GM12878 (cell line): ENCODE measurements around the gene TMEM120B. TPM values are rescaled to one million over a fixed set of nuclear protein-coding genes. Genes with fewer than 3 reads are reported as not detected.
A peak's percentile ranks its signal among the peaks of the same experiment; 100 is the strongest.

ENCODE experiments used
- ATF7 ChIP-seq: fragments of 450-650 bp; IDR thresholded peaks from 2 replicates; pipeline ENCODE4 v1.6.1; 2016; ENCODE audit warnings: low read depth, mild to moderate bottlenecking
- BHLHE40 ChIP-seq, 2 experiments: fragments of 450-650 bp in 1 of 2; IDR thresholded peaks; 2 replicates each; pipeline ENCODE4 v1.6.1; 2011 to 2017; ENCODE audit warnings: low read depth in 2 of 2, borderline replicate concordance in 1 of 2, improper control_type of control experiment in 1 of 2, low read length in 1 of 2, mild to moderate bottlenecking in 1 of 2
- DPF2 ChIP-seq: fragments of 450-650 bp; IDR thresholded peaks from 2 replicates; pipeline ENCODE4 v1.6.1; 2017; ENCODE audit warnings: mild to moderate bottlenecking
- EGR1 ChIP-seq, 2 experiments: IDR thresholded peaks; 1 replicate in 1 of 2; 2 replicates in 1 of 2; pipeline ENCODE4 v1.6.1; 2011 to 2012; ENCODE audit warnings: low read depth in 2 of 2, low read length in 2 of 2, borderline replicate concordance in 1 of 2, mild to moderate bottlenecking in 1 of 2, moderate library complexity in 1 of 2
- ETV6 ChIP-seq, 2 experiments: fragments of 450-650 bp in 1 of 2; IDR thresholded peaks in 1 of 2; conservative IDR thresholded peaks in 1 of 2; 2 replicates each; pipeline ENCODE4 v1.6.1; 2014; ENCODE audit warnings: antibody characterized with exemption in 1 of 2, borderline replicate concordance in 1 of 2, low read depth in 1 of 2, mild to moderate bottlenecking in 1 of 2, moderate library complexity in 1 of 2
- GATAD2B ChIP-seq: fragments of 450-650 bp; conservative IDR thresholded peaks from 2 replicates; pipeline ENCODE4 v1.6.1; 2017; ENCODE audit warnings: low read depth, mild to moderate bottlenecking, moderate library complexity
- HDAC6 ChIP-seq: fragments of 200-600 bp; sonication (generic); IDR thresholded peaks from one replicate; pipeline ENCODE4 v1.8.0; 2017; ENCODE audit warnings: antibody characterized with exemption; ENCODE audit not compliant: unreplicated experiment
- IKZF2 ChIP-seq, 2 experiments: fragments of 450-650 bp; IDR thresholded peaks; 2 replicates each; pipeline ENCODE4 v1.6.1; 2017; ENCODE audit warnings: mild to moderate bottlenecking in 2 of 2, moderate library complexity in 2 of 2
- LARP7 ChIP-seq: fragments of 450-650 bp; IDR thresholded peaks from 2 replicates; pipeline ENCODE4 v1.6.1; 2017; ENCODE audit warnings: mild to moderate bottlenecking
- MTA2 ChIP-seq: fragments of 450-650 bp; IDR thresholded peaks from 2 replicates; pipeline ENCODE4 v1.6.1; 2016; ENCODE audit warnings: low read depth, mild to moderate bottlenecking, moderate library complexity
- NBN ChIP-seq: fragments of 450-650 bp; IDR thresholded peaks from 2 replicates; pipeline ENCODE4 v1.6.1; 2016
- NFIC ChIP-seq: IDR thresholded peaks from 2 replicates; pipeline ENCODE4 v1.6.1; 2012; ENCODE audit warnings: low read depth, mild to moderate bottlenecking, inconsistent platforms, low read length, moderate library complexity
- NR2F1 ChIP-seq: fragments of 450-650 bp; conservative IDR thresholded peaks from 2 replicates; pipeline ENCODE4 v1.6.1; 2017; ENCODE audit warnings: mild to moderate bottlenecking
- SMARCA5 ChIP-seq: fragments of 450-650 bp; IDR thresholded peaks from 2 replicates; pipeline ENCODE4 v1.6.1; 2017; ENCODE audit warnings: mild to moderate bottlenecking
- STAT3 ChIP-seq: IDR thresholded peaks from 2 replicates; pipeline ENCODE4 v1.6.1; 2011; ENCODE audit warnings: low read depth, low read length, improper control_type of control experiment
- YY1 ChIP-seq: IDR thresholded peaks from 2 replicates; pipeline ENCODE4 v1.6.1; 2011; ENCODE audit warnings: low read depth, mild to moderate bottlenecking, low read length
- ZBED1 ChIP-seq: IDR thresholded peaks from 2 replicates; pipeline ENCODE4 v1.6.1; 2016; ENCODE audit warnings: borderline replicate concordance
- ZNF217 ChIP-seq: fragments of 450-650 bp; IDR thresholded peaks from 2 replicates; pipeline ENCODE4 v1.6.1; 2017; ENCODE audit warnings: antibody characterized with exemption, mild to moderate bottlenecking
- ZNF384 ChIP-seq: IDR thresholded peaks from 2 replicates; pipeline ENCODE4 v1.6.1; 2012; ENCODE audit warnings: low read depth, mild to moderate bottlenecking, low read length, improper control_type of control experiment, borderline replicate concordance
- polyA plus RNA-seq, 11 experiments: library from polyadenylated mRNA; depleted of rRNA in 4 of 11; unstranded in 6 of 11; stranded (reverse) in 5 of 11; fragments of >200 nt; fragmentation: Nextera tagmentation in 4 of 11; fragmentation: Illumina TruSeq in 1 of 11; extraction: Ambion mirVana in 4 of 11; extraction: Trizol in 1 of 11; gene quantifications; 1 replicate in 1 of 11; 2 replicates in 10 of 11; pipeline versions ENCODE4 v1.2.1 to v1.2.3, GENCODE V29; 2011 to 2016; ENCODE audit warnings: inconsistent platforms in 2 of 11, missing spikeins in 2 of 11, low read depth in 1 of 11
- total RNA-seq, 4 experiments: library from RNA; depleted of rRNA in 3 of 4; stranded (reverse); fragments of >200 nt in 3 of 4; fragmentation: Illumina TruSeq in 1 of 4; extraction: Trizol in 1 of 4; gene quantifications; 2 replicates each; pipeline versions ENCODE4 v1.2.1 to v1.2.3, GENCODE V29; 2013 to 2021
- TF ChIP-seq, protein P1 (sequence below): fragments of 450-650 bp; conservative IDR thresholded peaks from 2 replicates; pipeline ENCODE4 v1.6.1; 2017; ENCODE audit warnings: mild to moderate bottlenecking, moderate library complexity
- TF ChIP-seq, protein P2 (sequence below): fragments of 450-650 bp; IDR thresholded peaks from 2 replicates; pipeline ENCODE4 v1.6.1; 2017; ENCODE audit warnings: mild to moderate bottlenecking, low read depth, inconsistent platforms; ENCODE audit not compliant: poor library complexity, severe bottlenecking
- TF ChIP-seq, protein P3 (sequence below): fragments of 450-650 bp; IDR thresholded peaks from 2 replicates; pipeline ENCODE4 v1.6.1; 2016; ENCODE audit warnings: mild to moderate bottlenecking
- TF ChIP-seq, protein P4 (sequence below): IDR thresholded peaks from 2 replicates; pipeline ENCODE4 v1.6.1; 2012; ENCODE audit warnings: low read depth, low read length, improper control_type of control experiment

Gene TMEM120B
- total and polyA plus RNA-seq, 10 of the 15 experiments (the other 5 are each of a cell fraction or from before 2014, with no cell fraction given), result 4.0 to 26.2 (median 9.2) TPM

DNA sequence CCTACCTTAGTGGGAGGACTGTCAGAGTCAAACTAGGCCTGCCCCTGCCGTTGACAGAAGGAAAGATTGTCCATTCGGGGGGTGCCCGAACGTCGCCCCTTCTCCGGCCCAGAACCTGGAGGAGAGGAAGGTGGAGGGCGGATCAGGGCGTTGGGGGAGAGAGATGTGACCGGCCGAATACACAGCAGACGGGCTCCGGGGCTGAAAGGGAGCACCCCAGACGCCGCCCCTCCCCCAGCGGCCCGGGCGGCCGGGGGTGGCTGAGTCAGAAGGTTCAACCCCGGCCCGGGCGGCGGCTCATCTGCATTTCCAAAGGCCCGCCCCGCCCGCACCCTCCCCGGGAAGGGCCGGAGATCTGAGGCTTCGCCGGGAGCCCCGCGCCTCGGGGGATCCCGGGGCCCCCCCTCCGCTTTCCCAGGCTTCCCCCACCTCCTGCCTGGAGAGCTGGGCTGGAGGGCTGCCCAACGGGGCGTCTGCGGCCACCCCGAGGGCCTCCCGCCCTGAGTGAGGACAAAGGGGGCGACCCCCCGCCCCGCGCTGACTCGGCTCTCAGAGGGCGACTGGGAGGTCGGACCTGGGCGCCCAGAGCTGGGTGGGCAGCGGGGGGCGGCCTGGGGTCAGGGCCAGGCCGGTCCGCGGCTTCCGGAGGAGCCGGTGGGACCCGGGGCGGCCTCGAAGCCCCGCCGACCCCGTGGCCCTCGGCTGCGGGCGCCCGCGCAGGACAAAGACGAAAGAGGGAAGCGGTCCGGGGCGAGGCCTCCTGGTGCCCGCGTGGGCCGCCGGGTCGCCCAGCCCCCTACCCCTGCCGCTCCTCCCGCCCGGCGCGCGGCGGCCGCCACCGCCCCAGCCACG lies 87.5 kb downstream of the TMEM120B start (continued):
- TF ChIP-seq EGR1 (IDR thresholded peaks at IDR 0.05; ENCODE audit: borderline replicate concordance in 1 of 2, low read depth in 2 of 2, low read length in 2 of 2) (peak in 1 of 2 experiments; percentile 91; a peak in 2 of 3 replicates), BHLHE40 (IDR thresholded peaks at IDR 0.05; ENCODE audit: borderline replicate concordance in 1 of 2, low read depth in 2 of 2, low read length in 1 of 2) (peak in 1 of 2 experiments; percentile 54; a peak in 2 of 4 replicates), NFIC (no peak), STAT3 (no peak), ZBED1 (0 out of 2 replicates have a peak, but pooled peaks have one; percentile 33), MTA2 (no peak), DPF2 (peak; percentile 63), HDAC6 (no peak), ZNF217 (0 out of 2 replicates have a peak, but pooled peaks have one; percentile 22), YY1 (0 out of 2 replicates have a peak, but pooled peaks have one; percentile 25), ZNF384 (no peak), SMARCA5 (peak; percentile 49), GATAD2B (peak; percentile 93), NBN (peak; percentile 78; the same call in 1 of the 2 replicates), ATF7 (no peak), NR2F1 (peak; percentile 88), IKZF2 (IDR thresholded peaks at IDR 0.05) (peak in 1 of 2 experiments; percentile 45; a peak in 2 of 4 replicates), LARP7 (peak; percentile 68), ETV6 (conservative IDR thresholded peaks at IDR 0.05 in 1 of 2, IDR thresholded peaks at IDR 0.05 in 1 of 2; ENCODE audit: borderline replicate concordance in 1 of 2, low read depth in 1 of 2) (no peak)
- TF ChIP-seq, protein P1, sequence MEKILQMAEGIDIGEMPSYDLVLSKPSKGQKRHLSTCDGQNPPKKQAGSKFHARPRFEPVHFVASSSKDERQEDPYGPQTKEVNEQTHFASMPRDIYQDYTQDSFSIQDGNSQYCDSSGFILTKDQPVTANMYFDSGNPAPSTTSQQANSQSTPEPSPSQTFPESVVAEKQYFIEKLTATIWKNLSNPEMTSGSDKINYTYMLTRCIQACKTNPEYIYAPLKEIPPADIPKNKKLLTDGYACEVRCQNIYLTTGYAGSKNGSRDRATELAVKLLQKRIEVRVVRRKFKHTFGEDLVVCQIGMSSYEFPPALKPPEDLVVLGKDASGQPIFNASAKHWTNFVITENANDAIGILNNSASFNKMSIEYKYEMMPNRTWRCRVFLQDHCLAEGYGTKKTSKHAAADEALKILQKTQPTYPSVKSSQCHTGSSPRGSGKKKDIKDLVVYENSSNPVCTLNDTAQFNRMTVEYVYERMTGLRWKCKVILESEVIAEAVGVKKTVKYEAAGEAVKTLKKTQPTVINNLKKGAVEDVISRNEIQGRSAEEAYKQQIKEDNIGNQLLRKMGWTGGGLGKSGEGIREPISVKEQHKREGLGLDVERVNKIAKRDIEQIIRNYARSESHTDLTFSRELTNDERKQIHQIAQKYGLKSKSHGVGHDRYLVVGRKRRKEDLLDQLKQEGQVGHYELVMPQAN, result 0 out of 2 replicates have a peak, but pooled peaks have one; percentile 22
- TF ChIP-seq, protein P2, sequence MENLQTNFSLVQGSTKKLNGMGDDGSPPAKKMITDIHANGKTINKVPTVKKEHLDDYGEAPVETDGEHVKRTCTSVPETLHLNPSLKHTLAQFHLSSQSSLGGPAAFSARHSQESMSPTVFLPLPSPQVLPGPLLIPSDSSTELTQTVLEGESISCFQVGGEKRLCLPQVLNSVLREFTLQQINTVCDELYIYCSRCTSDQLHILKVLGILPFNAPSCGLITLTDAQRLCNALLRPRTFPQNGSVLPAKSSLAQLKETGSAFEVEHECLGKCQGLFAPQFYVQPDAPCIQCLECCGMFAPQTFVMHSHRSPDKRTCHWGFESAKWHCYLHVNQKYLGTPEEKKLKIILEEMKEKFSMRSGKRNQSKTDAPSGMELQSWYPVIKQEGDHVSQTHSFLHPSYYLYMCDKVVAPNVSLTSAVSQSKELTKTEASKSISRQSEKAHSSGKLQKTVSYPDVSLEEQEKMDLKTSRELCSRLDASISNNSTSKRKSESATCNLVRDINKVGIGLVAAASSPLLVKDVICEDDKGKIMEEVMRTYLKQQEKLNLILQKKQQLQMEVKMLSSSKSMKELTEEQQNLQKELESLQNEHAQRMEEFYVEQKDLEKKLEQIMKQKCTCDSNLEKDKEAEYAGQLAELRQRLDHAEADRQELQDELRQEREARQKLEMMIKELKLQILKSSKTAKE, result peak; percentile 75
- TF ChIP-seq, protein P3, sequence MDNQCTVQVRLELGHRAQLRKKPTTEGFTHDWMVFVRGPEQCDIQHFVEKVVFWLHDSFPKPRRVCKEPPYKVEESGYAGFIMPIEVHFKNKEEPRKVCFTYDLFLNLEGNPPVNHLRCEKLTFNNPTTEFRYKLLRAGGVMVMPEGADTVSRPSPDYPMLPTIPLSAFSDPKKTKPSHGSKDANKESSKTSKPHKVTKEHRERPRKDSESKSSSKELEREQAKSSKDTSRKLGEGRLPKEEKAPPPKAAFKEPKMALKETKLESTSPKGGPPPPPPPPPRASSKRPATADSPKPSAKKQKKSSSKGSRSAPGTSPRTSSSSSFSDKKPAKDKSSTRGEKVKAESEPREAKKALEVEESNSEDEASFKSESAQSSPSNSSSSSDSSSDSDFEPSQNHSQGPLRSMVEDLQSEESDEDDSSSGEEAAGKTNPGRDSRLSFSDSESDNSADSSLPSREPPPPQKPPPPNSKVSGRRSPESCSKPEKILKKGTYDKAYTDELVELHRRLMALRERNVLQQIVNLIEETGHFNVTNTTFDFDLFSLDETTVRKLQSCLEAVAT, result peak; percentile 64; the same call in 1 of the 2 replicates
- TF ChIP-seq, protein P4, sequence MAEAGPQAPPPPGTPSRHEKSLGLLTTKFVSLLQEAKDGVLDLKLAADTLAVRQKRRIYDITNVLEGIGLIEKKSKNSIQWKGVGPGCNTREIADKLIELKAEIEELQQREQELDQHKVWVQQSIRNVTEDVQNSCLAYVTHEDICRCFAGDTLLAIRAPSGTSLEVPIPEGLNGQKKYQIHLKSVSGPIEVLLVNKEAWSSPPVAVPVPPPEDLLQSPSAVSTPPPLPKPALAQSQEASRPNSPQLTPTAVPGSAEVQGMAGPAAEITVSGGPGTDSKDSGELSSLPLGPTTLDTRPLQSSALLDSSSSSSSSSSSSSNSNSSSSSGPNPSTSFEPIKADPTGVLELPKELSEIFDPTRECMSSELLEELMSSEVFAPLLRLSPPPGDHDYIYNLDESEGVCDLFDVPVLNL, result no peak
